GM12872 (cell line): ENCODE results near the gene CREB3L2.

Source experiments
- CTCF ChIP-seq: IDR thresholded peaks from 3 replicates; pipeline ENCODE4 v1.5.1; 2011; ENCODE audit warnings: low read depth, mild to moderate bottlenecking, low read length, moderate library complexity; ENCODE audit not compliant: insufficient read depth

The CREB3L2 gene

DNA sequence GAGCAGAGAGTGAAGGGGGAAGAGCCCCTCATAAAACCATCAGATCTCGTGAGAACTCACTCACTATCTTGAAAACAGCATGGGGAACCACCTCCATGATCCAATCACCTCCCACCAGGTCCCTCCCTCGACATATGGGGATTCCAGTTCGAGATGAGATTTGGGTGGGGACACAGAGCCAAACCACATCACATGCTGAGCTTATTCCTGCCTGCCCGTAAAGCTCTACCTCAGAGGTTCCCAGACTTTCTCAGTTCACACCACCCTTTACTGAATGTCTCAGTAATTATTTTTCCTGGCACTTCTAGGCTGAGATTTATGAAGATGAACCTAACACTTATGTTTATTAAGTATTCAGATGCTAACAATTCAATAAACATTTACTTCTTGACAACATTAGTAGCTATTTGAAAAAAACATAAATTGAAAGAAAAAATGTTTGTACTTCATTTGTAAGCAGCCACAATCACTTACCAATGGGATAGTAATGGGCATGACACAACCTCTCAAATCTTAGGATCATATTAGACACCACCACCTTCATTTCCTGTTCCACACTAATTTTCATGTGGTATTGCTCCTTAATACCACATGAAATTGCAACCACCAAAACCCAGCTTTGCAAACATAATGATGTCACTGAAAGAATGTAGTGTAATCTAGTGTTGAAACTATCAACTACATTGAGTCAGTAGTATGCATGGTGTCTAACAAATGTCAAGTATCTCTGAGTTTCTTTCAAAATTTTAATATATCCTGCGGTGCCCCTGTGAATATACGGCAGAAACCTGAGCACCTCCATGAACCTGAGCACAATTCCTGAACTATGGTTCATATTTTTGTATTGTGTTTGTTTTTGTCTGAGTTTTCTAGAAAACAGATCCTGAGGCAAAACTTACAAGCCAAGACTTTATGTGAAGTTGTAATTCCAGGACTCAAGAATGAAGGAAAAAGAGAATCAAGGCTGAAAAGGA is 150.6 kb downstream of the CREB3L2 start:
- TF ChIP-seq CTCF, result no peak

DNA sequence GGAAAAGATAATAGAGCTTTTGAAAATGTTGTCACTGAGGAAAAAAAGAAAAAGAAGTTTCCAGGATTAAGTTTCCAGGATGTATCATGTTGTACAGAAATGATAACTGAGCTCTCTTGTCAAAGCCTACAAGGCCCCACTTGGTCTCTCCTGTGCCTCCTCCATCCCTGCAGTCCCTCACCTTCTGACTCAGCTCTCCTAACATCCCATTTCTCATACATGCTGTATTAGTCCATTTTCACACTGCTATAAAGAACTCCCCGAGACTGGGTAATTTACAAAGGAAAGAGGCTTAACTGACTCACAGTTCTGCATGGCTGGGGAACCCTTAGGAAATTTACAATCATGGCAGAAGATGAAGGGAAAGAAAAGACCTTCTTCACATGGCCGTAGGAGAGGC is 151.3 kb downstream of the CREB3L2 start:
- TF ChIP-seq CTCF, result no peak

- TF ChIP-seq CTCF, result no peak
Observed at GRCh38 chr7:137848095-137848494, 153.8 kb downstream of the CREB3L2 start.

- TF ChIP-seq CTCF, result no peak
Observed at GRCh38 chr7:137847568-137848050, 154.3 kb downstream of the CREB3L2 start.

GRCh38 chr7:137846827-137847567 is 154.9 kb downstream of the CREB3L2 start, which contains the start of gene DGKI:
Gene DGKI (minus strand): TSS chr7:137846974.
- TF ChIP-seq CTCF, result no peak

DNA sequence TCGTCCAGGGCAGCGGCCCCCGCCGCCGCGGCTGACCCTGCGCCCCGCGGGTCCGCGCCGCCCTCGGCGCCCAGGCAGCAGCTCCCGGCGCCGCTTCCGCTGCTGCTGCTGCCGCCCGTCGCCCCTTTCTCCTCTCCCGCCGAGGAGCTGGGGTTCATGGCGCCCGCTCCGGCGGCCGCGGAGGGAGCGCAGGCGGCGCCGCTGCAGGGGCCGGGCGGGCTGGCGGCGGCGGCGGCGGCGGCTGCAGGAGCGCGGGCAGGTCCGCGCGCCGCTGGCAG is 155.4 kb downstream of the CREB3L2 start:
- TF ChIP-seq CTCF, result no peak

DNA sequence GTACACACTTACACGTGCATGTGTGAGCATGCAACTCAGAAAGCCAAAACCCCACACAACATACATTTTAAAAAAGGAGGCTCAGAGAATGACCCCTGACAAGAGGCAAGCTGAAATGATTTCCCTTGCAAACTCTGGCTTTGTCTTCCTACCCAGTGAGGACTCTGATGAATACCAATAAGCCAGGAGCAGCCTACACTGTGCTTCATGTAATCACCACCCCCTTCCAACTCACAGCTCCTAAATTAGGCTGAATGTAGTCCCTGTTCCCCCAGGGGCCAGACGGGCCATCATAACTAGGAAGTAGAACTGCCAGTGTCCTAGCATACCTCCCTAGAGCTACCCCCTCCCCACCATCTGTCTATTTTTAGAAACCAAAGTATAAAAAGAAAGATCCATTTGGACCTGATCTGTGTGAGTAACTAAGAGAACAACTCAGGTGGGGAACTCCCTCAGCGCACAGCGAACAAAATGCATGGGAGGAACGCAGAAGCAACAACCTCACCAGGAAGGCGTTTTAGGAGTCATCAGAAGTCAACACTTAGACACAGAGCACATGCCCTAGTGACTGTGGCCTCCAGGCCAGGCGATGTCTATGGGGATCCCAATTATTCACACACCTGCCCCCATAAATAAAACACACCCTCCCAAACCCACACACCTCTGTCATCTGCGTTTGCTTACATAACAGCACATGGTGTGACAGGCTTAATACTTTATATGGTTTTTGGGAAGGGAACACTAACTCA is 157.0 kb downstream of the CREB3L2 start:
- TF ChIP-seq CTCF, result no peak
